HepG2 (cell line): Measurements from ENCODE around the gene RBP7. TPM values are rescaled to one million over a fixed set of nuclear protein-coding genes. Genes with fewer than 3 reads are reported as not detected.

Experiments used
- ATAC-seq: fragments of 200-7000 bp; cut with Tn5 transposase; 3 replicates; pipeline ENCODE4 v1.9.1; 2020; ENCODE audit warnings: mild to moderate bottlenecking, moderate library complexity
- BruUV-seq: library from RNA; stranded (reverse); fragments of 400-500 nt; replicated peaks from 2 replicates; lab custom pipeline; 2021; lab: Mats Ljungman, UMichigan
- CTCF ChIA-PET: fragments of 300-600 bp; formaldehyde crosslinking; extraction: SDS; loops from one replicate; lab custom pipeline; 2021; ENCODE audit warnings: low total read pairs, inconsistent platforms, low intra/inter-chr PET ratio; lab: Yijun Ruan, JAX
- POLR2A ChIA-PET: fragments of 350-600 bp; sonication (Branson Sonifier 250); formaldehyde crosslinking; loops from one replicate; lab custom pipeline; 2020; ENCODE audit warnings: antibody characterized with exemption, inconsistent platforms; lab: Yijun Ruan, JAX
- DNase-seq: peaks from one replicate; pipeline ENCODE4 v3.0.0-alpha.2; 2015; ENCODE audit warnings: low spot score
- FAIRE-seq: peaks from 3 replicates; lab custom pipeline; 2011; peaks lifted over from hg19 to GRCh38; lab: Jason Lieb, UNC
- H2AFZ ChIP-seq: one replicate; pipeline ENCODE4 v1.6.1; 2011; ENCODE audit warnings: low read length, inconsistent platforms
- H3K27ac ChIP-seq: fragments of 300-600 bp; 3 replicates; pipeline ENCODE4 v1.8.0; 2011; ENCODE audit warnings: mixed run types, mild to moderate bottlenecking, mixed read lengths, low read length, inconsistent platforms; ENCODE audit not compliant: insufficient read depth; ENCODE audit errors: extremely low read length
- H3K27me3 ChIP-seq, 2 experiments: fragments of 200-600 bp in 1 of 2; 2 replicates in 1 of 2; 3 replicates in 1 of 2; pipeline versions ENCODE4 v1.6.0 to v1.8.0; 2011; ENCODE audit warnings: low read length in 2 of 2, mild to moderate bottlenecking in 2 of 2, moderate library complexity in 2 of 2, inconsistent platforms in 1 of 2; ENCODE audit not compliant: insufficient read depth in 2 of 2, control insufficient read depth in 1 of 2
- H3K36me3 ChIP-seq, 2 experiments: fragments of 200-600 bp in 1 of 2; replicated peaks in 1 of 2; 2 replicates in 1 of 2; 3 replicates in 1 of 2; pipeline versions ENCODE4 v1.5.1 to v1.8.0; 2011; ENCODE audit warnings: low read length in 2 of 2, inconsistent platforms in 1 of 2; ENCODE audit not compliant: insufficient read depth in 2 of 2, control insufficient read depth in 1 of 2
- H3K4me1 ChIP-seq: 2 replicates; pipeline ENCODE4 v1.5.1; 2012; ENCODE audit warnings: low read length, inconsistent platforms; ENCODE audit not compliant: insufficient read depth
- H3K4me2 ChIP-seq: 2 replicates; pipeline ENCODE4 v1.6.0; 2011; ENCODE audit warnings: low read depth, low read length, inconsistent platforms
- H3K4me3 ChIP-seq, 3 experiments: fragments of 200-600 bp in 1 of 3; sonication (generic), shearing (Covaris generic) in 1 of 3; replicated peaks in 1 of 3; 2 replicates each; pipeline ENCODE4 v1.5.1; 2011 to 2016; ENCODE audit warnings: low read length in 3 of 3, inconsistent platforms in 2 of 3, low read depth in 2 of 3, mild to moderate bottlenecking in 2 of 3, control low read depth in 1 of 3, mixed read lengths in 1 of 3; ENCODE audit not compliant: insufficient read depth in 1 of 3
- H3K79me2 ChIP-seq: one replicate; pipeline ENCODE4 v1.6.1; 2011; ENCODE audit warnings: low read length, inconsistent platforms; ENCODE audit not compliant: insufficient read depth
- H3K9ac ChIP-seq: 2 replicates; pipeline ENCODE4 v1.6.0; 2011; ENCODE audit warnings: mild to moderate bottlenecking, low read depth, low read length, inconsistent platforms; ENCODE audit not compliant: insufficient read depth
- H3K9me3 ChIP-seq: 2 replicates; pipeline ENCODE4 v1.5.1; 2012; ENCODE audit warnings: mild to moderate bottlenecking, low read length
- H4K20me1 ChIP-seq: 2 replicates; pipeline ENCODE4 v1.6.0; 2011; ENCODE audit warnings: inconsistent platforms, mild to moderate bottlenecking, low read length, moderate library complexity; ENCODE audit not compliant: insufficient read depth
- FOXA1 ChIP-seq, 2 experiments: fragments of 450-650 bp in 1 of 2; sonication (generic) in 1 of 2; formaldehyde crosslinking in 1 of 2; IDR thresholded peaks; 2 replicates each; pipeline versions ENCODE4 v1.4.0 to v1.6.1; 2016 to 2020; ENCODE audit warnings: missing genetic modification reagents in 1 of 2
- IRF2 ChIP-seq: IDR thresholded peaks from 2 replicates; pipeline ENCODE4 v1.6.1; 2018; ENCODE audit warnings: missing genetic modification reagents, missing compliant biosample characterization
- POLR2AphosphoS2 ChIP-seq: IDR thresholded peaks from 2 replicates; pipeline ENCODE4 v1.6.1; 2011; ENCODE audit warnings: low read depth, low read length, improper control_type of control experiment
- in situ Hi-C: cut with HindIII; loops from 2 replicates; pipeline ENCODE4 v1.10.0; 2017; ENCODE audit warnings: low pct_unique_long_range_greater_than_20kb; ENCODE audit not compliant: extremely low pct_ligation_motif_present
- intact Hi-C: fragments of 100-400 bp; cut with micrococcal nuclease; formaldehyde crosslinking; loops from one replicate; pipeline ENCODE4 v1.10.0; 2022; ENCODE audit not compliant: unreplicated experiment
- polyA plus RNA-seq, 8 experiments: library from polyadenylated mRNA; depleted of rRNA in 3 of 8; stranded (reverse) in 7 of 8; unstranded in 1 of 8; fragments of >200 nt; fragmentation: Illumina TruSeq in 4 of 8; extraction: Trizol in 4 of 8; gene quantifications; 2 replicates each; pipeline versions ENCODE4 v1.2.1 to v1.2.3, GENCODE V29; 2011 to 2016; ENCODE audit warnings: low read depth in 4 of 8, missing spikeins in 1 of 8, mixed read lengths in 1 of 8; ENCODE audit not compliant: insufficient read depth in 1 of 8
- total RNA-seq, 5 experiments: library from RNA; depleted of rRNA; stranded (reverse); fragments of >200 nt; fragmentation: Illumina TruSeq; extraction: Trizol; gene quantifications; 2 replicates each; pipeline ENCODE4 v1.2.3, GENCODE V29; 2016; ENCODE audit warnings: low read depth in 1 of 5
- TF ChIP-seq, protein P1 (sequence below): sonication (generic); formaldehyde crosslinking; IDR thresholded peaks from 2 replicates; pipeline ENCODE4 v1.5.0; 2020; ENCODE audit warnings: missing genetic modification reagents, mild to moderate bottlenecking, borderline replicate concordance
- TF ChIP-seq, protein P2 (sequence below): sonication (generic); formaldehyde crosslinking; IDR thresholded peaks from 2 replicates; pipeline ENCODE4; 2020; ENCODE audit warnings: missing genetic modification reagents, mild to moderate bottlenecking, borderline replicate concordance
- TF ChIP-seq, protein P3 (sequence below): fragments of 450-650 bp; IDR thresholded peaks from 2 replicates; pipeline ENCODE4 v1.6.1; 2017; ENCODE audit warnings: mild to moderate bottlenecking

The RBP7 gene
- total and polyA plus RNA-seq, 2 of the 13 experiments (the other 11 are each of a cell fraction or from before 2014, with no cell fraction given) = 1.6 to 2.0 TPM

DNA sequence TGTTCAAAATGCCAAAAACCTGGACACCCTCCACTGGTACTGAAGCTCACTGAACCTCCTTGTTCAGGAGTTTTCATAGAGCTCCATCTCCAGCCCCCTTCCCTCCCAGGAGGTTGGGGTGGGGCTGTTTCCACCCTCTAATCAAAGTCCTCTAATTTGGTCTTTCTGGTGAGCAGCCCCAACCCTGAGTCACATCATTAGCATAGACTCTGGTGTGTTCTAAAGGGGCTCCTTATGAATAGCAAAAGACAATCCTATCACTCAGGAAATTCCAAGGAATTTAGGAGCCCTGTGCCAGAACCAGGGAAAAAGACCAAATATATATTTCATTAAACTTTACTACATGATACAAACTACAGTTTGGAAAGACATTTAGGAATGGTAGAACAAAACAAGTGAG lies 22.5 kb downstream of the RBP7 start:
- Histone ChIP-seq H3K9ac (no peak overlapping the region), H2AFZ (no peak overlapping the region), H3K4me3 (no peak overlapping the region), H3K79me2 (no peaks in the 10 kb centered on the region), H3K4me2 (no peak overlapping the region), H3K4me1 (0 out of 2 replicates have a peak, but pooled peaks cover 4% of the 10 kb centered on the region), H3K27me3 (no peaks in the 10 kb centered on the region), H4K20me1 (no peaks in the 10 kb centered on the region), H3K9me3 (no peaks in the 10 kb centered on the region), H3K27ac (no peak overlapping the region), H3K36me3 (no peaks in the 10 kb centered on the region)
- POLR2A ChIA-PET = no interaction called here
- ATAC-seq (no peak), DNase-seq (no peak), FAIRE-seq (no peak)
- intact Hi-C loops (no loop called here), in situ Hi-C loops (no loop called here)
- CTCF ChIA-PET = no interaction called here
- TF ChIP-seq FOXA1 (IDR thresholded peaks at IDR 0.05) = no peak
- no peak for TF ChIP-seq FOXA1 (CRISPR knock-in tag; IDR thresholded peaks at IDR 0.05)
- TF ChIP-seq, protein P1, sequence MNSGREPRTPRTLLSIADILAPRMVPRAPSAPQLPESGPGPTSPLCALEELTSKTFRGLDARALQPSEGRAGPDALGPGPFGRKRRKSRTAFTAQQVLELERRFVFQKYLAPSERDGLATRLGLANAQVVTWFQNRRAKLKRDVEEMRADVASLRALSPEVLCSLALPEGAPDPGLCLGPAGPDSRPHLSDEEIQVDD (CRISPR knock-in tag) = no peak
- TF ChIP-seq IRF2 (CRISPR knock-in tag) = no peak
- no peak for TF ChIP-seq POLR2AphosphoS2
- TF ChIP-seq, protein P2, sequence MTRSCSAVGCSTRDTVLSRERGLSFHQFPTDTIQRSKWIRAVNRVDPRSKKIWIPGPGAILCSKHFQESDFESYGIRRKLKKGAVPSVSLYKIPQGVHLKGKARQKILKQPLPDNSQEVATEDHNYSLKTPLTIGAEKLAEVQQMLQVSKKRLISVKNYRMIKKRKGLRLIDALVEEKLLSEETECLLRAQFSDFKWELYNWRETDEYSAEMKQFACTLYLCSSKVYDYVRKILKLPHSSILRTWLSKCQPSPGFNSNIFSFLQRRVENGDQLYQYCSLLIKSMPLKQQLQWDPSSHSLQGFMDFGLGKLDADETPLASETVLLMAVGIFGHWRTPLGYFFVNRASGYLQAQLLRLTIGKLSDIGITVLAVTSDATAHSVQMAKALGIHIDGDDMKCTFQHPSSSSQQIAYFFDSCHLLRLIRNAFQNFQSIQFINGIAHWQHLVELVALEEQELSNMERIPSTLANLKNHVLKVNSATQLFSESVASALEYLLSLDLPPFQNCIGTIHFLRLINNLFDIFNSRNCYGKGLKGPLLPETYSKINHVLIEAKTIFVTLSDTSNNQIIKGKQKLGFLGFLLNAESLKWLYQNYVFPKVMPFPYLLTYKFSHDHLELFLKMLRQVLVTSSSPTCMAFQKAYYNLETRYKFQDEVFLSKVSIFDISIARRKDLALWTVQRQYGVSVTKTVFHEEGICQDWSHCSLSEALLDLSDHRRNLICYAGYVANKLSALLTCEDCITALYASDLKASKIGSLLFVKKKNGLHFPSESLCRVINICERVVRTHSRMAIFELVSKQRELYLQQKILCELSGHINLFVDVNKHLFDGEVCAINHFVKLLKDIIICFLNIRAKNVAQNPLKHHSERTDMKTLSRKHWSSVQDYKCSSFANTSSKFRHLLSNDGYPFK = no peak
- TF ChIP-seq, protein P3, sequence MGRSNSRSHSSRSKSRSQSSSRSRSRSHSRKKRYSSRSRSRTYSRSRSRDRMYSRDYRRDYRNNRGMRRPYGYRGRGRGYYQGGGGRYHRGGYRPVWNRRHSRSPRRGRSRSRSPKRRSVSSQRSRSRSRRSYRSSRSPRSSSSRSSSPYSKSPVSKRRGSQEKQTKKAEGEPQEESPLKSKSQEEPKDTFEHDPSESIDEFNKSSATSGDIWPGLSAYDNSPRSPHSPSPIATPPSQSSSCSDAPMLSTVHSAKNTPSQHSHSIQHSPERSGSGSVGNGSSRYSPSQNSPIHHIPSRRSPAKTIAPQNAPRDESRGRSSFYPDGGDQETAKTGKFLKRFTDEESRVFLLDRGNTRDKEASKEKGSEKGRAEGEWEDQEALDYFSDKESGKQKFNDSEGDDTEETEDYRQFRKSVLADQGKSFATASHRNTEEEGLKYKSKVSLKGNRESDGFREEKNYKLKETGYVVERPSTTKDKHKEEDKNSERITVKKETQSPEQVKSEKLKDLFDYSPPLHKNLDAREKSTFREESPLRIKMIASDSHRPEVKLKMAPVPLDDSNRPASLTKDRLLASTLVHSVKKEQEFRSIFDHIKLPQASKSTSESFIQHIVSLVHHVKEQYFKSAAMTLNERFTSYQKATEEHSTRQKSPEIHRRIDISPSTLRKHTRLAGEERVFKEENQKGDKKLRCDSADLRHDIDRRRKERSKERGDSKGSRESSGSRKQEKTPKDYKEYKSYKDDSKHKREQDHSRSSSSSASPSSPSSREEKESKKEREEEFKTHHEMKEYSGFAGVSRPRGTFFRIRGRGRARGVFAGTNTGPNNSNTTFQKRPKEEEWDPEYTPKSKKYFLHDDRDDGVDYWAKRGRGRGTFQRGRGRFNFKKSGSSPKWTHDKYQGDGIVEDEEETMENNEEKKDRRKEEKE = no peak
- no TSS peak for BruUV-seq
